GM06990 (cell line): Measurements from ENCODE around the gene YPEL4.

ENCODE experiments used
- DNase-seq: peaks from one replicate; pipeline ENCODE4 v3.0.0-alpha.2; 2011; ENCODE audit not compliant: insufficient read length; ENCODE audit errors: extremely low read depth
- H3K27me3 ChIP-seq: replicated peaks from 2 replicates; pipeline ENCODE4 v1.6.0; 2011; ENCODE audit warnings: low read length; ENCODE audit not compliant: control insufficient read depth, insufficient read depth
- H3K36me3 ChIP-seq: 2 replicates; pipeline ENCODE4 v1.5.1; 2011; ENCODE audit warnings: low read length; ENCODE audit not compliant: control insufficient read depth, insufficient read depth
- H3K4me3 ChIP-seq: replicated peaks from 2 replicates; pipeline ENCODE4 v1.5.1; 2011; ENCODE audit warnings: low read depth, mild to moderate bottlenecking, control low read depth, low read length
- CTCF ChIP-seq: IDR thresholded peaks from 2 replicates; pipeline ENCODE4 v1.5.1; 2011; ENCODE audit warnings: low read length, control low read depth, mild to moderate bottlenecking, inconsistent platforms; ENCODE audit not compliant: insufficient read depth, poor library complexity, severe bottlenecking

The YPEL4 gene

GRCh38 chr11:57614234-57614772, 35.4 kb downstream of the YPEL4 start:
- Histone ChIP-seq H3K4me3 (no peak overlapping the region), H3K27me3 (no peaks in the 10 kb centered on the region; the same call in 1 of the 2 replicates), H3K36me3 (no peaks in the 10 kb centered on the region)
- DNase-seq = no peak
- TF ChIP-seq CTCF = no peak

- no peak overlapping the region for H3K4me3 ChIP-seq
- no peak for TF ChIP-seq CTCF
- no peaks in the 10 kb centered on the region for H3K36me3 ChIP-seq
- H3K27me3 ChIP-seq = no peaks in the 10 kb centered on the region; the same call in 1 of the 2 replicates
- DNase-seq = no peak
Measured at GRCh38 chr11:57610170-57610569, 39.5 kb downstream of the YPEL4 start.

- H3K4me3 ChIP-seq = no peak overlapping the region
- no peaks in the 10 kb centered on the region for H3K27me3 ChIP-seq
- TF ChIP-seq CTCF = no peak
- H3K36me3 ChIP-seq = no peaks in the 10 kb centered on the region
- DNase-seq = no peak
Measured at GRCh38 chr11:57605028-57605420, 44.7 kb downstream of the YPEL4 start.

GRCh38 chr11:57604296-57605027, 45.2 kb downstream of the YPEL4 start:
- TF ChIP-seq CTCF = no peak
- H3K4me3 ChIP-seq = no peak overlapping the region
- no peaks in the 10 kb centered on the region for H3K27me3 ChIP-seq
- DNase-seq = no peak
- no peaks in the 10 kb centered on the region for H3K36me3 ChIP-seq

GRCh38 chr11:57601297-57601696, 48.4 kb downstream of the YPEL4 start:
- H3K36me3 ChIP-seq = no peaks in the 10 kb centered on the region
- no peak for DNase-seq
- no peak overlapping the region for H3K4me3 ChIP-seq
- no peak for TF ChIP-seq CTCF
- H3K27me3 ChIP-seq = no peaks in the 10 kb centered on the region
